ENCODE data around the gene PLBD1.

The PLBD1 gene

GRCh38 chr12:14548609-14549008 lies 19.1 kb downstream of the PLBD1 start:
- Histone ChIP-seq H3K4me1 (ENCODE audit: control insufficient read depth in 2 of 2, insufficient read depth in 2 of 2, low read length in 2 of 2) (peaks cover 7 to 10% of the 10 kb centered on the region in 2 donors), H3K27ac (ENCODE audit: low read depth in 2 of 2, low read length in 2 of 2) (no peak overlapping the region), H3K9ac (ENCODE audit: low read depth in 1 of 2, low read length in 2 of 2) (no peak overlapping the region), H3K9me3 (ENCODE audit: control insufficient read depth in 2 of 2, low read length in 2 of 2) (no peaks in the 10 kb centered on the region), H3K27me3 (ENCODE audit: control insufficient read depth in 2 of 2, insufficient read depth in 2 of 2, low read length in 2 of 2) (no peaks in the 10 kb centered on the region), H3K4me3 (ENCODE audit: low read length in 2 of 2) (no peak overlapping the region), H3K36me3 (ENCODE audit: control insufficient read depth in 2 of 2, insufficient read depth in 2 of 2, low read length in 2 of 2) (peaks cover 3 to 4% of the 10 kb centered on the region in 2 donors)

- H3K9me3 ChIP-seq (ENCODE audit: control insufficient read depth in 2 of 2, low read length in 2 of 2): no peaks in the 10 kb centered on the region
- H3K36me3 ChIP-seq (ENCODE audit: control insufficient read depth in 2 of 2, insufficient read depth in 2 of 2, low read length in 2 of 2): peaks cover 0 to 3% of the 10 kb centered on the region in 2 donors
- H3K27me3 ChIP-seq (ENCODE audit: control insufficient read depth in 2 of 2, insufficient read depth in 2 of 2, low read length in 2 of 2): no peaks in the 10 kb centered on the region
- H3K27ac ChIP-seq (ENCODE audit: low read depth in 2 of 2, low read length in 2 of 2): no peak overlapping the region
- H3K9ac ChIP-seq (ENCODE audit: low read depth in 1 of 2, low read length in 2 of 2): no peak overlapping the region
- peaks cover 3 to 8% of the 10 kb centered on the region in 2 donors for H3K4me1 ChIP-seq (ENCODE audit: control insufficient read depth in 2 of 2, insufficient read depth in 2 of 2, low read length in 2 of 2)
- no peak overlapping the region for H3K4me3 ChIP-seq (ENCODE audit: low read length in 2 of 2)
These were observed 20.1 kb downstream of the PLBD1 start for GRCh38 chr12:14547571-14547970.

GRCh38 chr12:14545144-14546124 lies 22.2 kb downstream of the PLBD1 start:
- Histone ChIP-seq H3K4me1 (ENCODE audit: control insufficient read depth in 2 of 2, insufficient read depth in 2 of 2, low read length in 2 of 2) (peaks cover 3 to 14% of the 10 kb centered on the region in 2 donors), H3K27ac (ENCODE audit: low read depth in 2 of 2, low read length in 2 of 2) (peak overlapping the region; percentile 24 to 59), H3K9me3 (ENCODE audit: control insufficient read depth in 2 of 2, low read length in 2 of 2) (no peaks in the 10 kb centered on the region), H3K36me3 (ENCODE audit: control insufficient read depth in 2 of 2, insufficient read depth in 2 of 2, low read length in 2 of 2) (no peaks in the 10 kb centered on the region), H3K4me3 (ENCODE audit: low read length in 2 of 2) (no peak overlapping the region), H3K9ac (ENCODE audit: low read depth in 1 of 2, low read length in 2 of 2) (no peak overlapping the region), H3K27me3 (ENCODE audit: control insufficient read depth in 2 of 2, insufficient read depth in 2 of 2, low read length in 2 of 2) (no peaks in the 10 kb centered on the region)

GRCh38 chr12:14540801-14541462 lies 26.8 kb downstream of the PLBD1 start:
- H3K36me3 ChIP-seq (ENCODE audit: control insufficient read depth in 2 of 2, insufficient read depth in 2 of 2, low read length in 2 of 2): peaks cover 0 to 6% of the 10 kb centered on the region in 2 donors
- no peak overlapping the region for H3K27ac ChIP-seq (ENCODE audit: low read depth in 2 of 2, low read length in 2 of 2)
- H3K9me3 ChIP-seq (ENCODE audit: control insufficient read depth in 2 of 2, low read length in 2 of 2): no peaks in the 10 kb centered on the region
- H3K4me1 ChIP-seq (ENCODE audit: control insufficient read depth in 2 of 2, insufficient read depth in 2 of 2, low read length in 2 of 2): peaks cover 3 to 12% of the 10 kb centered on the region in 2 donors
- no peak overlapping the region for H3K4me3 ChIP-seq (ENCODE audit: low read length in 2 of 2)
- H3K9ac ChIP-seq (ENCODE audit: low read depth in 1 of 2, low read length in 2 of 2): no peak overlapping the region
- H3K27me3 ChIP-seq (ENCODE audit: control insufficient read depth in 2 of 2, insufficient read depth in 2 of 2, low read length in 2 of 2): no peaks in the 10 kb centered on the region

- H3K4me1 ChIP-seq (ENCODE audit: control insufficient read depth in 2 of 2, insufficient read depth in 2 of 2, low read length in 2 of 2): peaks cover 0 to 7% of the 10 kb centered on the region in 2 donors
- H3K9ac ChIP-seq (ENCODE audit: low read depth in 1 of 2, low read length in 2 of 2): peak overlapping the region in 1 of 2 donors; percentile 3
- H3K36me3 ChIP-seq (ENCODE audit: control insufficient read depth in 2 of 2, insufficient read depth in 2 of 2, low read length in 2 of 2): peaks cover 4 to 13% of the 10 kb centered on the region in 2 donors
- H3K27me3 ChIP-seq (ENCODE audit: control insufficient read depth in 2 of 2, insufficient read depth in 2 of 2, low read length in 2 of 2): no peaks in the 10 kb centered on the region
- peak overlapping the region in 1 of 2 donors; percentile 19 for H3K27ac ChIP-seq (ENCODE audit: low read depth in 2 of 2, low read length in 2 of 2)
- peak overlapping the region; percentile 6 to 45 for H3K4me3 ChIP-seq (ENCODE audit: low read length in 2 of 2)
- no peaks in the 10 kb centered on the region for H3K9me3 ChIP-seq (ENCODE audit: control insufficient read depth in 2 of 2, low read length in 2 of 2)
These were observed 30.6 kb downstream of the PLBD1 start for GRCh38 chr12:14537088-14537487.

GRCh38 chr12:14532152-14532551 lies 35.5 kb downstream of the PLBD1 start:
- H3K36me3 ChIP-seq (ENCODE audit: control insufficient read depth in 2 of 2, insufficient read depth in 2 of 2, low read length in 2 of 2): peaks cover 4 to 13% of the 10 kb centered on the region in 2 donors
- H3K9ac ChIP-seq (ENCODE audit: low read depth in 1 of 2, low read length in 2 of 2): no peak overlapping the region
- no peaks in the 10 kb centered on the region for H3K27me3 ChIP-seq (ENCODE audit: control insufficient read depth in 2 of 2, insufficient read depth in 2 of 2, low read length in 2 of 2)
- no peak overlapping the region for H3K27ac ChIP-seq (ENCODE audit: low read depth in 2 of 2, low read length in 2 of 2)
- H3K4me1 ChIP-seq (ENCODE audit: control insufficient read depth in 2 of 2, insufficient read depth in 2 of 2, low read length in 2 of 2): no peaks in the 10 kb centered on the region
- H3K4me3 ChIP-seq (ENCODE audit: low read length in 2 of 2): no peak overlapping the region
- H3K9me3 ChIP-seq (ENCODE audit: control insufficient read depth in 2 of 2, low read length in 2 of 2): no peaks in the 10 kb centered on the region

- Histone ChIP-seq H3K9me3 (ENCODE audit: control insufficient read depth in 2 of 2, low read length in 2 of 2) (peaks cover 3 to 8% of the 10 kb centered on the region in 2 donors), H3K4me3 (ENCODE audit: low read length in 2 of 2) (no peak overlapping the region), H3K9ac (ENCODE audit: low read depth in 1 of 2, low read length in 2 of 2) (no peak overlapping the region), H3K27me3 (ENCODE audit: control insufficient read depth in 2 of 2, insufficient read depth in 2 of 2, low read length in 2 of 2) (no peaks in the 10 kb centered on the region), H3K36me3 (ENCODE audit: control insufficient read depth in 2 of 2, insufficient read depth in 2 of 2, low read length in 2 of 2) (no peaks in the 10 kb centered on the region), H3K27ac (ENCODE audit: low read depth in 2 of 2, low read length in 2 of 2) (no peak overlapping the region), H3K4me1 (ENCODE audit: control insufficient read depth in 2 of 2, insufficient read depth in 2 of 2, low read length in 2 of 2) (no peaks in the 10 kb centered on the region)
These were observed 41.7 kb downstream of the PLBD1 start for GRCh38 chr12:14525964-14526363.

- peaks cover 3 to 8% of the 10 kb centered on the region in 2 donors for H3K9me3 ChIP-seq (ENCODE audit: control insufficient read depth in 2 of 2, low read length in 2 of 2)
- H3K27me3 ChIP-seq (ENCODE audit: control insufficient read depth in 2 of 2, insufficient read depth in 2 of 2, low read length in 2 of 2): no peaks in the 10 kb centered on the region
- H3K4me3 ChIP-seq (ENCODE audit: low read length in 2 of 2): no peak overlapping the region
- H3K27ac ChIP-seq (ENCODE audit: low read depth in 2 of 2, low read length in 2 of 2): no peak overlapping the region
- no peaks in the 10 kb centered on the region for H3K36me3 ChIP-seq (ENCODE audit: control insufficient read depth in 2 of 2, insufficient read depth in 2 of 2, low read length in 2 of 2)
- peaks cover 0 to 2% of the 10 kb centered on the region in 2 donors for H3K4me1 ChIP-seq (ENCODE audit: control insufficient read depth in 2 of 2, insufficient read depth in 2 of 2, low read length in 2 of 2)
- H3K9ac ChIP-seq (ENCODE audit: low read depth in 1 of 2, low read length in 2 of 2): no peak overlapping the region
These were observed 45.9 kb downstream of the PLBD1 start for GRCh38 chr12:14521822-14522221.

GRCh38 chr12:14514946-14515345 lies 52.7 kb downstream of the PLBD1 start:
- peaks cover 2 to 3% of the 10 kb centered on the region in 2 donors for H3K4me1 ChIP-seq (ENCODE audit: control insufficient read depth in 2 of 2, insufficient read depth in 2 of 2, low read length in 2 of 2)
- no peaks in the 10 kb centered on the region for H3K27me3 ChIP-seq (ENCODE audit: control insufficient read depth in 2 of 2, insufficient read depth in 2 of 2, low read length in 2 of 2)
- H3K4me3 ChIP-seq (ENCODE audit: low read length in 2 of 2): no peak overlapping the region
- H3K27ac ChIP-seq (ENCODE audit: low read depth in 2 of 2, low read length in 2 of 2): no peak overlapping the region
- H3K9ac ChIP-seq (ENCODE audit: low read depth in 1 of 2, low read length in 2 of 2): no peak overlapping the region
- H3K9me3 ChIP-seq (ENCODE audit: control insufficient read depth in 2 of 2, low read length in 2 of 2): no peaks in the 10 kb centered on the region
- H3K36me3 ChIP-seq (ENCODE audit: control insufficient read depth in 2 of 2, insufficient read depth in 2 of 2, low read length in 2 of 2): no peaks in the 10 kb centered on the region
